HG03558 (cell line): ENCODE data around the gene TRAF7.
"Not testable (repeated sequence)": the region's sequence is repeated elsewhere in the genome, so short reads cannot be mapped to it uniquely, and the experiment has no call there.

Source experiments
- ATAC-seq: cut with Tn5 transposase; IDR thresholded peaks from one replicate; pipeline ENCODE4 v1.9.1; 2021; ENCODE audit warnings: moderate number of reproducible peaks; ENCODE audit not compliant: unreplicated experiment; ENCODE audit errors: extremely low read depth

The TRAF7 gene

GRCh38 chr16:2121853-2122252 lies 33.7 kb upstream of the TRAF7 start:
- ATAC-seq: no peak

GRCh38 chr16:2122429-2122828 lies 33.2 kb upstream of the TRAF7 start:
- ATAC-seq: no peak

- not testable (repeated sequence) for ATAC-seq
Measured at GRCh38 chr16:2122934-2123683, 32.5 kb upstream of the TRAF7 start.

GRCh38 chr16:2123706-2124376 lies 31.7 kb upstream of the TRAF7 start:
- ATAC-seq: not testable (repeated sequence)

GRCh38 chr16:2124377-2124693 lies 31.2 kb upstream of the TRAF7 start:
- not testable (repeated sequence) for ATAC-seq

GRCh38 chr16:2124694-2125444 lies 30.7 kb upstream of the TRAF7 start:
- ATAC-seq: not testable (repeated sequence)

- not testable (repeated sequence) for ATAC-seq
Measured at GRCh38 chr16:2125609-2126008, 30.0 kb upstream of the TRAF7 start.

- not testable (repeated sequence) for ATAC-seq
Measured at GRCh38 chr16:2126161-2126743, 29.3 kb upstream of the TRAF7 start.

- ATAC-seq: not testable (repeated sequence)
Measured at GRCh38 chr16:2126928-2127556, 28.5 kb upstream of the TRAF7 start.

- ATAC-seq: not testable (repeated sequence)
Measured at GRCh38 chr16:2127630-2128280, 27.8 kb upstream of the TRAF7 start.

- not testable (repeated sequence) for ATAC-seq
Measured at GRCh38 chr16:2129251-2129650, 26.3 kb upstream of the TRAF7 start.

GRCh38 chr16:2129890-2130447 lies 25.6 kb upstream of the TRAF7 start:
- ATAC-seq: not testable (repeated sequence)

GRCh38 chr16:2133797-2134196 lies 21.8 kb upstream of the TRAF7 start:
- ATAC-seq: not testable (repeated sequence)

GRCh38 chr16:2135071-2135470 lies 20.5 kb upstream of the TRAF7 start:
- ATAC-seq: not testable (repeated sequence)

GRCh38 chr16:2135770-2136490 lies 19.7 kb upstream of the TRAF7 start, which contains the start of gene PKD1:
TSS of gene PKD1 (minus strand) at chr16:2135898. CDS start at chr16:2135689, 209 bp downstream.
- ATAC-seq: not testable (repeated sequence)

GRCh38 chr16:2142942-2143877 lies 12.4 kb upstream of the TRAF7 start:
- no peak for ATAC-seq

- no peak for ATAC-seq
Measured at GRCh38 chr16:2143878-2144485, 11.6 kb upstream of the TRAF7 start.
